ENCODE results near the gene DRAM1.

DNA sequence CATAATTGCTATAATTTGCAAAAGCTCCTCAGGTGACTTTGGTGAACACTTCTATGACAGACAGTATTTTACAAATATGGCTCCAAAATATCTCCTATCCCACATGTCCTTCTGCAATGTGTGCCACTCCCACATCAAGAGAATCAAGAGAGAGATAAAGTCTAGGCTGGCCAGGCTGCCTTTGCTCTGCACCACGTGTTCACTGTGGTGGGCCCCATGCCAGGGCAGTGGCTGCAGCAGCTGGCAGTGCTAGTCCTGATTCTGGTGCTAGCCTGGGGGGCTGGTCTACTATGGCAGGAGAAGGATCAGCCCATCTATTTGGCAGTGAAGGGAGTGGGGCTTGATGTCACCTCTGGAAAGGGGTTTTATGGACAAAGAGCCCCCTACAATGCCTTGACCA is 86.3 kb downstream of the DRAM1 start:
- no peak for TF ChIP-seq CTCF (IDR thresholded peaks at IDR 0.05; ENCODE audit: low read depth, low read length)
- no peak for TF ChIP-seq EZH2phosphoT487 (IDR thresholded peaks at IDR 0.05; ENCODE audit: low read depth)
